HG03045 (cell line): Measurements from ENCODE around the gene TMEM250.

ENCODE experiments used
- ATAC-seq: cut with Tn5 transposase; IDR thresholded peaks from one replicate; pipeline ENCODE4 v1.9.1; 2021; ENCODE audit warnings: mild to moderate bottlenecking, moderate library complexity; ENCODE audit not compliant: unreplicated experiment

The TMEM250 gene

DNA sequence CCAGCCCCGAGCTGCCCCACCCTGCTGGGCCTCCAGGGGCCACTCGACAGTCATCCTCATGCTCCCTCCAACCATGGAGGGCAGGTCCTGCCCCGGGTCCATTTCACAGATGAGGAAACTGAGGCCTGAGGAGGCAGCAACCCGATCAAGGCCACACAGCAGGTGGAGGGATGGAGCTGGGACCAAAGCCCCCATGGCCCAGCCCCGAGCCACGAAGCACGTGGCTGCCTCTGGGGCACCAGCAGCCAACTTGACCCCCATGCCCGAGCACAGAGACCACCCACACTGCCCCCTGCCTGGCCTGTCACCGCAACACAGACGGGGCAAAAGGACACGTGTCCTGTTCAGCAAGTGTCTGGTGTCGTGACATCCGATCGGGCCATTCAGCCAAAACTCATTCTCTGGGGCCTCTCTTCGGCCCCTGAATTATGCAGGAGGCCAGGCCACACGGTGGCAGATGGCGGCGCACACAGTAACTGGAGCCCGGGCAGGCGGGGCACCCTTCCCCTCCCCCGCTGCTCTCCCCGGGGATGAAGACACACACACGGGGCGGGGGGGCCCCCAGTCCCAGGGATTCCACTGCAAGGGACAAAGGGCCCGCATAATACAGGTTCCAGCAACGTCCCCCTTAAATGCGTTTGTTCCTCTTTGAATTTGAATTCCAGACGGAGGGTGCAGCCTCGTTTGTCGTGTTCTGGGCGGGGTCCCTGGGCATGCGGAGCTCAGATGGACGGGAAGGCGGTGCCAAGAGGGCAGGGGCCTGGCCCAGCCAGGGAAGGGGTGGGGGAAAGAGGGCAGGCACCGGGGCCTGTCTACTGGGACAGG, 29.4 kb upstream of the TMEM250 start:
- ATAC-seq = no peak

DNA sequence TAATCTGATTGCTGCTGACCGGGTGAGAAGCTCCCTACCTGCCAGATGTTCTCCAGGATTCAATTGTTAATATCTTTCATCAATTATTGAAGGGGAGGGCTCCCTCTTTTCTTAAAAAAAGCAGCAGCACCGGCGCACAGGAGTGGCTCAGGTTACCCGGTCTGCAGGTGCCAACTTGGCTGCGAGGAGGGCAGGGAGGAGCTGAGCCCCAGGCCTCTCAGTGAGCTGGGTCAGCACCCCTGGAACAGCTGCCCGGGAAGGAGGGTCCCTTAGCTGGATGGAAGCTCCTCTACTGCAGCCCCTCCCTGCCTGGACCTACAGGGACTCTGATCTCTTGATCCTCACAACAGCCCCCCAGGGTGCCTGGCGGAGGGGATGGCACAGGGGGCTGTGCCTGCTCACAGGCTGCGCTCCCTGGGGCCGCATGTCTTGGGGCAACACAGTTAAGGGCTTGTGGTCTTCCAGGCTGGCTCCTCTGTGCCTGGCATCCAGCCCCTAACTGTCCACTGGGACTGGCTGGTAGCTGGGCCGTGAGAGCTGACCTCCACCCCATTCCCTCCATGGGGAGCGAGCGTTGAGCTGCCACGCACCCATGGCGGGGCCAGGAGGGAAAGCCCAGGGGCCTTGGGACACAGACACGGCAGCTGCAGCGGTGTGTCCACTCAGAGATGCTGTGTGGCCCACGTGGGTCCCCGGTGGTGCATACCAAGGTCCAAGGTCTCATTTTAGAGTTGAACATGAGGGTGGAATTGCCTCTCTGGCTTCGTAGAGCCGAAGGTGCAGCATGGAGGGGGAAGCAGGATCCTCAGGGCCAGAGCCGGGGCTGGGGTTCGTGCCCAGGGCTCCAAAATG, 28.6 kb upstream of the TMEM250 start:
- no peak for ATAC-seq

DNA sequence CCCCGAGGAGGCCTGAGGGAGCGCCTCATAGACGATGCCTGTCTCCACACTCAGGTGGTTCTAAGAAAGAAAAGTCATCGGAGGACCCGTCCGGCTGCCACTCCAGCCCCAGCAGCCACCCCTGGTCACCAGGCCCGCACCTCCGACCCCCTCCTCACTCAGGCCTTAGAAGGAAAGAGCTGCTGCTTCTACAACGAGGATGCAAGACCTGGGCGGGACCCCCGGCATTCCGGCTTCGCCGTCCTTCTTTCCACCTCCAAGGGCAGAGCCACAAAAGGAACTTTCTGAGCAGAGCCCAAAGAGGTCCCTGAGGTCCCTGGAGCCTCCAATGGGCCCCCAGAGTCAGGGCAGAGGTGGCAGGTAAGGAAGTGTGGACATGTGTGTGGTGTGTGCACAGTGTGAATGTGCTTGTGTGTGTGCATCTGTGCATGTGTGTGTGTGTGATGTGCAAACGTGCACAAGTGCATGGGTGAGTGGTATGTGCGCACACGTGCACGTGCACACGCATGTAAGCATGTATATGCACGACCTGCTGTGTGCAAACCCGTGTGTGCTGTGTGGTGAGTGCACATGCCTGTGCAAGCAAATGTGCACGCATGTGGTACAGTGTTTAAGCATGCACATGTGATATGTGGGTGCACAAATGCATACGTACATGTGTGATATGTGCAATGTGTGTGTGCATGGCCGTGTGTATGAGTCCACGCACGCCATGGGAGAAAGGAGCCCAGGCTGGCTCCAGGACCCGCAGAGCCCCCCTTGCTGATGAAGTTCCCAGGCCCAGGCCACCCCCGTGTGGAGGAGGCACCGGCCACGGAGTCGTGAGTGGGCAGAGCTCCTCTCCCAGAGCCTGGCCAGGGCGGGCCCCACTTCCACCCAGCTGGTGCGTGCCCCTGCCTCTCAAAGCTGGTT, 27.7 kb upstream of the TMEM250 start:
- no peak for ATAC-seq

- no peak for ATAC-seq
These were observed 26.9 kb upstream of the TMEM250 start for GRCh38 chr9:136145580-136145979.

DNA sequence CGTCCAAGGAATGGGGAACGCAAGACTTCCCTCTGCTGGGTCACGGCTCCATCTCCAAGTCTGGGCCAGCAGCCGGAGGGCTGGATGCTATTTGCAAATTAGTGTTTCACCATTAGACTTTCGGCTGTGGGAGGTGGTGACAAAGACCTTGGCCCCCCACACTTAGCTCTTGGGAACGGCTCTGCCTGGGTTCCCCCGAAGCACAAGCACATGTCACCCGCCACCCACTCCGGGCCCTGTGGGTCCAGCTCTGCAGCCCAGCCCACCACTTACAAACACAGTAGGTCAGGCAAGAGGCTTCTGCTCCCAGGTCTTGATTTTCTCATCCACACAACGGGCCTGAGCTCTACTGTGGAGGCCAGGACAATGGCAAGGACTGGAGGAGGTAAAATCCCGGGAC, 25.8 kb upstream of the TMEM250 start:
- ATAC-seq = no peak

- no peak for ATAC-seq
These were observed 24.7 kb upstream of the TMEM250 start for GRCh38 chr9:136143215-136144001.

- no peak for ATAC-seq
These were observed 24.2 kb upstream of the TMEM250 start for GRCh38 chr9:136142859-136143214.

DNA sequence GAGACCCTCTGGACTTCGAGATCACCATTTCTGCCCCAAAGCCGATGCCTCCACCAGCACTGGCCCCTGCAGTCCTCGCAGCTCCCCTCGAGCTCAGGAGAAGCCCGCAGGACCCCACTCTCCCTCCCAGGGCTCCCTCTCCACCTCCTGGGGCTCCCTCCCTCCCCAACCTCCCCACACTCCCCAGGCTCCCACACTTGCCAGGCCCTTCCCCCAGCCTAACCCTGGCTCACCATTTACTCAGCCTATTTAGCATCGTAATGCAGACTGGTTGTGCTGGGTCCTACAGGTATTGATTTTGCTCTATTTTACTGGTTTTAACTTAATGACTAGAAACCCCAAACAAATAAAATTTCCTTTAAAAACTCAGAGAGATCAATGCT, 23.7 kb upstream of the TMEM250 start:
- ATAC-seq = no peak

DNA sequence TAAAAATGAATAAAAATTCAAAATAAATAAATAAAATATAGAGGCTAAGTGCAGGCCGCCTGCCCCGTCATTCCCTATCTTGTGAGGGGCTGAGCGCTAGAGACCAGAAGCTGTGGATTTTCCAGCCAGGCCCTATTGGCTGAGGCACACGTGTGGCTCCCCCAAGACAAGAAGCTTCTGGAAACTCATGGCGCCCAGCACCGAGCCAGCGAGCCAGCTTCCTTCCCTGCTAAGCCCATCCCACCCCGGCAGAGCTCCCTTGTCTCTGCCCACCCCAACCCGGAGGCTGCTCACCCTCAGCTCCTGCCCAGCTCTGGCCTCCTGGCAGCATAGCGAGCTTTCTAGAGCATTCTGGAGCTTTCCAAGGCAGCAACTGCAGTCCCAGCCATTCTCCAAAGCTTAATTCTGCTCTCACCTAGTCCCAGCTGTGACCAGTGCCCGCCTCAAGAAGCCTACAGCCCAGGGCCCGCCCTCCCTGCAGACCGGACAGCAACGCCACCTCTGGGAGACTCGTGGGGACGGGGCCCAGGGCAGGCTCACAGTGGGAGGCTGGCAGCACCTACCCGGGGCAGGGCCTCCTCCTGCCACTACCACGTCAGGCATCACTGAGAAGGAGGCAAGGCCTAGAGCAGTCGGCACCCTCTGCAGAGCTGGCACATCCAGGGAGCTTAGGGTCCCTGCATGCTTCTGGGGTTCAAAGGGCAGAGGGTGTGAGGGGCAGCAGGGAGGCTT, 23.2 kb upstream of the TMEM250 start:
- no peak for ATAC-seq

DNA sequence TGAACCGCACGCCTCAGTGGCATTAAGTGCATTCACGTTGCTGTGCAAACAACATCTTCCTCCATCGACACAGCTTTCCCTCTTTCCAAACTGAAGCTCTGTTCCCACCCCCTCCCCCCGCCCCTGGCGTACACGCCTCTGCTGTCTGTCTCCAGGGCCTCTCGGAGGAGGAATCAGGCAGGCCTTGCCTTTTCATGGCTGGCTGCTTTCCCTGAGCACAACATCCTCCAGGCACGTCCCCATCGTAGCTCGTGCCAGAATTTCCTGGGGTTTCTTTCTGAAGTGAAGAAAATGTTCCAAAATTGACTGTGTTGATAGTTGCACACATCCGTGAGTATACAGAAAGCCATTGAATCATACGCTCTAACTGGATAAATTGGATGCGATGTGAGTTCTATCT, 22.3 kb upstream of the TMEM250 start:
- no peak for ATAC-seq

DNA sequence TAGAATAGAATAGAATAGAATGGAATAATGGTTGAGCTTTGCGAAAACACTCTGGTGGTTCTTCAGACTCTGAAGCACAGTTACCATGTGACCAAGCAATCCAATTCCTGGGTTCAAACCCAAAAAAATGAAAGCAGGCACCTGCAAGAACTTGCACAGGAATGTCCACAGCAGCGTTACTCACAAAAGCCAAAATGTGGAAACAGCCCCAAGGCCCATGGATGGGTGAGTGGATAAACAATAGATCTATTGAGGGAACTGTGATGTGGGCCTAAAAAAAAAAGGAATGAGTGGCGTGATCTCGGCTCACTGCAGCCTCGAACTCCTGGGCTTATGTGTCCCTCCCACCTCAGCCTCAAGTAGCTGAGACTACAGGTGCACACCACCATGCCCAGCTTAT, 21.4 kb upstream of the TMEM250 start:
- no peak for ATAC-seq

- no peak for ATAC-seq
These were observed 19.9 kb upstream of the TMEM250 start for GRCh38 chr9:136138566-136138965.

DNA sequence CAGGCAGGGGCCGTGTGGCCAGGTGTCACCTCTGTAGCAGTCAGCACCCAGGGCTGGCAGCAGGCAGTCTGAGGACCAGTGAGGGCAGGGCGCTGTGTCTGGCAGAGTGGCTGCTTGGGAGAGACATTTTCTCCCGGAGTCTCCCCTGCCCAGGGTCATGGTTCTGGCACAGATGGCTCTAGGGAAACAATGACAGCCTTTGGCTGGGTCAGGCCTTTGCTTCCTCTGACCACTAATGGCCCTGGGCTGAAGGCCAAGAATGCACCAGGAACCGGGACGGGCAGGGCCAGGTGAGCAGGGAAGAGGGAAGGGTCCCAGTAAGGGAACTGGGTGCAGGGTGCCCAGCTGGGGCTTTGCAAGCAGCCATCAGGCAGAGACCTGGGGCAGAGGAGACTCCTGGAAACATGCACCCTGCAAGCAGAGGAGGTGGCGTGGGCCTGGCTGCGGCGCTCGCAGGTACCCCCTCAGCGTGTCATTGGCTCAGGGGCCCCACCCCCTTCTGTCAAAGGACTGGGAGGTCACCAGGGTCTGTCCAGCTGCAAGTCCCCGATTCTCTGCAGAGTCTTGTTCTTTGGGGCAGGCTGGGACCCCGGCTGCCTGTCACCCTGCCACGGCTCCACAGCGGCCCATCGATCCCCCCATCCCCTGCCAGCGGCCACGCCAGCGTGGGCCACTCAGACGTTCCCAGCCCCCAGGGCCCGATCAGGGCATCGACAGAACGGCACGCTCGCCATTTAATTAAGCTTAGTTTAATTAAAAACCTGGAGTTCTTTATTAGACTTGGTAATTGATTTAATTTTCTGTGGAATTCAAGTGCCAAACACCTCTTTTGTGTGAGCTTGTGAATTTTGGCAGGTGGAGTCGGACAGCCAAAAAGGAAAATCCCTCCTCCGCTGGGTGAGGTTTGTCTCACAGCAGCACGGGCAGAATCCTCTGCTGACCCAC, 18.9 kb upstream of the TMEM250 start:
- ATAC-seq = no peak

DNA sequence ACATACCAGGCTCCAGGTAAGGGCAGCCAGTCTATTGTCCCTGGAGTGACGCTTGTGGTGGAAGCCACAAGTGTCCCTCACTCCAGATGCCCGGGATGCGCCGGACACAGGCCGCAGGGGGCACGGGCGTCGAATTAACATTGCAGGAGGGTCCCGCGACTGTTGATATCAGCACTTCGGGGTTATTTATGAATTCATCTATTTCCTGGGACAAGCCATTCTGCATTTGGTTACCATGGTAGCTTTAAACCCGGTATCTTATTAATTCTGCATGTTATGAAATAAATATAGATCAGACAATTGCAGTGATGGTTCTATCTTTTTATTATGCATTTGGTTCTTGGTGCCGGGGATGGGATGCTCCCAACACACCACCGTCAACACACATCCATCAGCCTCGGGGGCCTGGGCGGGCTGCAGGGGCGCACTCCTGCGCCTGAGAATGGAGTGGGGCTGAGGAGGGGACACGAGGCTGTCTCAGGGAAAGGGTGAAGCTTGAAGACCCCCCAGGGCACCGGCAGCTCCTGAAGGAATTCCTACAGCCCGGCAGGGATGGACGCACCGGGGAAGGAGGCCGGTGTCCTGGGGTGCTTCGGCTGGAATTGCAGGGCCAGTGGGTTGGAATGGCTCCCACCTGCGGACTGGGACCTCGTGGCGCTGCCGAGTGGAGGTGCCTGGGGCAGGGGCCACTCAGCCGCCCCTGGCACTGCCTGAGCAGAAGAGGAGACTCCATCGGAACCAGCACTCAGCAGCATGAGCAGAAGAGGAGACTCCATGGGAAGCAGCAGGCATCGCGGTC, 17.7 kb upstream of the TMEM250 start:
- no peak for ATAC-seq

DNA sequence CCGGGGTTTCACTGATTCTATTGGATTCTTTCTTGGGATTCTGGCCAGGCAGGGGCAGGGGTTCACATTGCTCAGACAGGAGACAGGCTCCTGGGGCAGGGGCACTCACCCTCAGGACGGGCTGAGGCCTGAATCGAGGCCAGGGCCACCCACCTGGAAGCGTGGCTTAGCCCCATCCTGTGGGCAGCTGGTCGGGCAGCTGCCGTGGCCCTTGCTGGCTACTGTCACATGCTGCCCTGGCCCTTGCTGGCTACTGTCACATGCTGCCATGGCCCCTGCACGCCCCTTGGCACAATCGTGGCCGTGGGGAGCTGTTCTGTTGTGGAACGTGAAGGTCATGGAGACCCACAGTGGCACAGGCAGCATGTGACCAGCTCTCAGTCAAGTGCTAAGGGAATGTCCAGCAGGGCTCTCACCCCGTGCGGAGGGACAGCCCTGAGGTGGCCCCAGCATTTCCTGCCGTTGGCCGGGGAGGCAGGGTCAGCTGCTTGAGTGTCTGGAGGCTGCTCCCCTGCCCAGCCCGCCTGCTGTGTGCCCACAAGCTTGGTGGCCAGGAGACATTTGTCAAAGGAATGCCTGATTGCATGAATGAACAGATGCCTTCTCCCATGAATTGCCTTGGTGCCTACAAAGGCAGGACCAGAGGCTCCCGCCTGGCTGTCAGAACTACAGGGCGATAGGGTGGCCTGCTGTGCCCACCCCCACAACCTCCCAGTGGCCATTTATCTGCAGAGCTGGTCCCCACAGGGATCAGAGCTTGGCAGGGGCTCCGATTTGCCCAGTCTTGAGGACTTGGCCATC, 16.9 kb upstream of the TMEM250 start:
- ATAC-seq = no peak

- ATAC-seq = no peak
These were observed 15.3 kb upstream of the TMEM250 start for GRCh38 chr9:136133959-136134484.
